Stimulated activated CD8-positive, alpha-beta memory T cell treated with anti-CD3 and anti-CD28 coated beads, Interleukin-7, amount 100 ng/mL, for 24 hours (primary cell): Measurements from ENCODE around the gene GREB1.

Experiments used
- DNase-seq: peaks from one replicate; pipeline ENCODE4 v3.0.0-alpha.2; 2020; ENCODE audit warnings: low read depth

Gene GREB1, protein sequence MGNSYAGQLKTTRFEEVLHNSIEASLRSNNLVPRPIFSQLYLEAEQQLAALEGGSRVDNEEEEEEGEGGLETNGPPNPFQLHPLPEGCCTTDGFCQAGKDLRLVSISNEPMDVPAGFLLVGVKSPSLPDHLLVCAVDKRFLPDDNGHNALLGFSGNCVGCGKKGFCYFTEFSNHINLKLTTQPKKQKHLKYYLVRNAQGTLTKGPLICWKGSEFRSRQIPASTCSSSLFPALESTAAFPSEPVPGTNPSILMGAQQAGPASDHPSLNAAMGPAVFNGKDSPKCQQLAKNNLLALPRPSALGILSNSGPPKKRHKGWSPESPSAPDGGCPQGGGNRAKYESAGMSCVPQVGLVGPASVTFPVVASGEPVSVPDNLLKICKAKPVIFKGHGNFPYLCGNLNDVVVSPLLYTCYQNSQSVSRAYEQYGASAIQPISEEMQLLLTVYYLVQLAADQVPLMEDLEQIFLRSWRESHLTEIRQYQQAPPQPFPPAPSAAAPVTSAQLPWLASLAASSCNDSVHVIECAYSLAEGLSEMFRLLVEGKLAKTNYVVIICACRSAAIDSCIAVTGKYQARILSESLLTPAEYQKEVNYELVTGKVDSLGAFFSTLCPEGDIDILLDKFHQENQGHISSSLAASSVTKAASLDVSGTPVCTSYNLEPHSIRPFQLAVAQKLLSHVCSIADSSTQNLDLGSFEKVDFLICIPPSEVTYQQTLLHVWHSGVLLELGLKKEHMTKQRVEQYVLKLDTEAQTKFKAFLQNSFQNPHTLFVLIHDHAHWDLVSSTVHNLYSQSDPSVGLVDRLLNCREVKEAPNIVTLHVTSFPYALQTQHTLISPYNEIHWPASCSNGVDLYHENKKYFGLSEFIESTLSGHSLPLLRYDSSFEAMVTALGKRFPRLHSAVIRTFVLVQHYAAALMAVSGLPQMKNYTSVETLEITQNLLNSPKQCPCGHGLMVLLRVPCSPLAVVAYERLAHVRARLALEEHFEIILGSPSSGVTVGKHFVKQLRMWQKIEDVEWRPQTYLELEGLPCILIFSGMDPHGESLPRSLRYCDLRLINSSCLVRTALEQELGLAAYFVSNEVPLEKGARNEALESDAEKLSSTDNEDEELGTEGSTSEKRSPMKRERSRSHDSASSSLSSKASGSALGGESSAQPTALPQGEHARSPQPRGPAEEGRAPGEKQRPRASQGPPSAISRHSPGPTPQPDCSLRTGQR (N-terminal part only)

DNA sequence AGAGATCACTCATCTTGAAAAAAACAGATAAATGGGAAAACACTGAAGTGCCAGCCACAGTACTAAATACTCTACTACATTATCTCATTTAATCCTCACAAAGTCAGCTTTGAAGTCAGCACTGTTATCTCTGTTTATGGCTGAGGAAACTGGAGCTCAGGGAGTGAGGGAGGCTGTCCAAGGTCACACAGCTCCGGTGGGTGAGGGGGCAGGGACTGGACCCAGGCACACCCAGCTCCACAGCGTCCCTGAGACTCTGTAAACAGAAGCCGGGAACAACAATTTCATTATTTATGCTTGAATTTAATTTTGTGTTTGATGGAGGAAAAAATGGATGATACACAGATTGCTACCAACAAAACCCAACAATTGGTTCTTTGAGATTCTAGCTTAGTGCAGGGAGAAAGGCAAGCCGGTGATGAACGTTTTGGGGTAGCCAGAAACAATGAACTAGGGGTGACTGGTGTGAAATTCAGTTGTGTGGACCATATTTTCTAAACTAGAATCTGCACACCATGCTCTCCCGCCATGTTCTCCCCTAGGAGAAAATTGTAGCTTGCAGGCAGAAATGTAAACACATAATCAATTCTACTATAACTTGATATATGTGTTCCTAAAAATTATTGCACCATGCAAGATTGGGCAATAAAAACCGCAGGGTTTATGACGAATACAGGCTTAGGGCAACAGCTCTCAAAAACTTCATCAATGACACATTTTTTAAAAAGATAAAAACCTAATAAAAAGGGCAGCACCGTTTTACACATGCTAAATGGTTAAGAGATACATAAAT lies at the start of gene GREB1:
TSS of gene GREB1 (plus strand) at position 768 of the 793 bp plus-strand sequence. CDS start 22,570 bp downstream, outside the sequence.
- no peak for DNase-seq

DNA sequence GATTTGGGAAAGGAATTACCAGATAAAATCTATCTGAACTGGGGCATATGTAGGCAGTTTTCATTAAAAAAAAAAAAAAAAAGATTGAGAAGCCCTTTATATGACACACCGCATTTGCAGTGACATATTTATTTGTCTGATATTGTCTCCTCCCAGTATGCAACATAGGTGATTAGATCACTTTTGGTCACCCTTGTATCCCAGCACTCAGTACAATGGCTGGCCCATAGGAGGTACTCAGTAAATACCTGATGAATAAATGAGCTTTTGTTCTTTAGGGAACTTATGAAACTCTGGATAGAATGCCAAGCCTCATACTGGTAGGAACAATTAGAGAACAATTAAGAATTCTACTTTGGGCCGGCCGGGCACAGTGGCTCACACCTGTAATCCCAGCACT lies 45.0 kb upstream of the GREB1 start:
- no peak for DNase-seq

- no peak for DNase-seq
Measured at GRCh38 chr2:11490194-11490593, 43.7 kb upstream of the GREB1 start.

GRCh38 chr2:11491348-11491933 lies 42.4 kb upstream of the GREB1 start:
- DNase-seq = no peak

DNA sequence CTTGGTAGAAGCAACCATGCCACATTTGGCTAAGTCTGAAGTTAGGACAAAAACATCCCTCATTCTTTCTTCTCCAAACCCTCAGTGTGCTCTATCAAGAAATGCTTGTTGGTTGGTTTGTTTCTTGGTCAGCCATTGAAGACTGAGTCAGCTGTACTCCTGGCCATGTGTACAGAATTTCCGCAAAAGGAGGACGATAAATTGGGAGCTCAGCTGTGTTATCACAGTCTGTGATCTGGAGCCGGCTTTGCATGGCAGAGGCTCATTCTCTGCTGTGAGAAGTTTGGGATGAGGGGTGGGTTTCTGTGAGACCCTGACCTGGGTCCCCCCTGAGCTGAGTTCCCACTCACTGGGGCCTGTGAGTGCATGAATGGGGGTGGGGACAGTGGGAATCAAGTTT lies 41.6 kb upstream of the GREB1 start:
- no peak for DNase-seq

GRCh38 chr2:11492720-11493119 lies 41.1 kb upstream of the GREB1 start:
- no peak for DNase-seq

DNA sequence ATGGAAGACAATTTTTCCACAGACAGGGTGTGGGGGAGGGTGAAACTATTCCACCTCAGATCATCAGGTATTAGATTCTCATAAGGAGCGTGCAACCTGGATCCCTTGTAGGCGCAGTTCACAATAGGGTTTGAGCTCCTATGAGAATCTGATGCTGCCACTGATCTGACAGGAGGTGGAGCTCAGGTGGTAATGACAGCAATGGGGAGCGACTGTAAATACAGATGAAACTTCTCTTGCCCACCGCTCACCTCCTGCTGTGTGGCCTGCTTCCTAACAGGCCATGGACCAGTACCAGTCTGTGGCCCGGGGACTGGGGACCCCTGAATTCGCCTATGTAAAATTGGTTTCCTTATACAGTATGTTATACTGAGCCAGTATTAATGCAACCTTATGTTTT lies 40.6 kb upstream of the GREB1 start:
- DNase-seq = no peak

DNA sequence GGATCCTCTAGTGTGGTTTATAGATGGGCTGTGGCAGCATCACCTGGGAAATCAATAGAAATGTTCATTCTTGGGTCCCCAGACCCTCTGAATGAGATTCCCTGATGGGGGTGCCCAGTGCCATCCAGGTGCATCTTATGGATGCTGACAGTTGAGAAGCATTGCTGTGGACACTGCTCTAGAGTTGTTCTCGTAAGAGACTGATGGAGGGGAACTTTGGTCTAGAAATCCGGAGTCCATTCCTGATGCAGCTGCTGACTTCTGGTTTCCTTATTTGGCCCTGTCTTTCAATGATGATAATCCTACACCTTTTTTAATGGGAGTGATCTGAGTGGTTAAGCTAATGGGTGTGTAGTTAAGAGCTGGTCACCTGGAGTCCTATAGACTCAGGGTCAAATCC lies 39.5 kb upstream of the GREB1 start:
- DNase-seq = no peak

DNA sequence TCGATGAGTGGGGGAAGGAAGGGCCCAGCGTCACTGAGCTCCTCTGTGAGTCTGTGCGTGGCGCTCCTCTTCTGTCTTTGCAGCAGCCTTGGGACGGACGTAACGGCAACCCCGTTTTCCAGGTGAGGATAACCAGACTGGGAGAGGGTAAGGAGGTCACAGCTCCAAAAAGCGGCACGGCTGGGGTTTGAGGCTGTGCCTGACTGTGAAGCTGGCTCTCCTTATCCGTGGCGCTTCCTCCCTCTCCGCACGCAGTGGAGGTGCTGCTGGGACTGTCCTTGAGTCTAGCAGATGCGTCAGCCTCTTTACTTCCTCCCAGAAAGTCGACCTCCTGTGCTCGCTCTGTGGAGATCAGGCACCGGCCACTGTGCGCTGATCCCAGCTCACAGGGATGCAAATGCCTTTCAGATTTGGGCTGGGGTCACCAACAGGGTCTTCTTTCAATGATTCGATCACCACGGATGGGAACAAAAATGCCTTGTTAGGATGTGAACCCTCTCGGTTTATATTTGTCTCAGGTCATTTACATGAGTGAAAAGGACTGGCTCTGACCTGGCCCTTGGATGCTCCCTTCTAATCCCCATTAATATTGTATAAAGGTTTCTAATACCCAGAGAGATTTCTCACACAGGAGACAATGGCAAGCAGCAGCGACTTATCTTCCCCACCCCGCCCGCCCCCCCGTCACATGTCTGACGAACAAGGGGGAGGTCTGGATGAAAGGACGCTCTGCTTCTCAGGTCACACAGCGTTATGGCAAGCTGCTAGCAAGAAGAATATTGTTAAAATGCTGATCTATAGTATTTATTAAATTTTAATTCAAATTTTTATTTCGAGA lies 37.8 kb upstream of the GREB1 start:
- DNase-seq = no peak

- no peak for DNase-seq
Measured at GRCh38 chr2:11498543-11499034, 35.3 kb upstream of the GREB1 start.

GRCh38 chr2:11499081-11499743 lies 34.6 kb upstream of the GREB1 start:
- no peak for DNase-seq

DNA sequence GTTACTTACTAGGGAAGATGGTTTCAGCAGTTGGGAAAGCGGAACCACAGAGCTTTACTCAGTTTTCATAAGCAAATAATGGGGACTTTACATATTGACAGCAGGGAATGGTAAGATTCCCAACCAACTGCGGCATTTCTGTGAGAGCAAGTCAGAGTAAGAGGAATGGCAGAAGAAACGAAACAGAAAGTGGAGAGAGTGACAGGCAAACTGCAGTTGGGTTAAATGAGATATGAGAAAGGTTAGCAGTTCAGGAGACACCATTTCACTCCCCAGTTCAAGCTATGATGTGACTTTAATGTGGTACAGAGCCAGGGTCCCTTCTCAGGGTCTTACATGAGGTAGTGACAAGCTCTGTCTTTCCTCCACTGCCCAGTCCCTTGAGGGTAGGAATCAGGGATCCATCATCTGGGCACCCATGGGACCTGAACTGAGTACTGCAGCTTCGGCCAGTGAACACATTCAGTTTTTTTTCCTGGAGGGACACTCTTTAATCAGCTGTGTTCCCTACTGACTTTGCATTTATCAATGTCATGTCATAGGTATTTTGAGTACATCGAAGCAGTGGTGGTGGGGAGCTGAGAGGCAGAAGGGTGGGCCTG lies 33.0 kb upstream of the GREB1 start:
- DNase-seq = no peak

DNA sequence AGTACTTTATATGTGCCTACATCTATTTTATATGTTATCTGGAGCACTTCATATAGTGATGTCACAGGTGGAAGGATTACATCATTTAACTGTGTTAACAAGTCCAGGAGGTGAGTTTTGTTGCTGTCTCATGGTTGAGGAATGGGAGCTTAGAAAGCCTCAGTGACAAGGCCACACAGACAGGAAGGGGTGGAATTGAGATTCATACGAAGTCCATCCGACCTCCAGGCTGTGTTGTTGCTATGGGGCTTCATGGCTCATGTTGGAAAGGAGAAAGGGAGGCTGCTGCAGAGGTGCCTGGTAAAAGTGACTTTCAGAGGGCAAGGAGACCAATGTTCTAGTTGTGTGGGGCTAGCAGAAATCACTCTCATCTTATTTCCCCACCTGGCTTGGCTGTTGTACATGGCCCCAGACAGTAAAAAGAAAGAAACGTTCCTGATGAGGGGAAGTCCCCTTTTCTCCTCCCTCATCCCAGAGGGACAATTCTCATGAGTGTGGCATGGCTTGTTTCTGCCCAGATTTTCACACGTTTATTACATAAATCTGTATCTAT lies 31.0 kb upstream of the GREB1 start:
- DNase-seq = no peak

- no peak for DNase-seq
Measured at GRCh38 chr2:11503354-11503927, 30.4 kb upstream of the GREB1 start.

DNA sequence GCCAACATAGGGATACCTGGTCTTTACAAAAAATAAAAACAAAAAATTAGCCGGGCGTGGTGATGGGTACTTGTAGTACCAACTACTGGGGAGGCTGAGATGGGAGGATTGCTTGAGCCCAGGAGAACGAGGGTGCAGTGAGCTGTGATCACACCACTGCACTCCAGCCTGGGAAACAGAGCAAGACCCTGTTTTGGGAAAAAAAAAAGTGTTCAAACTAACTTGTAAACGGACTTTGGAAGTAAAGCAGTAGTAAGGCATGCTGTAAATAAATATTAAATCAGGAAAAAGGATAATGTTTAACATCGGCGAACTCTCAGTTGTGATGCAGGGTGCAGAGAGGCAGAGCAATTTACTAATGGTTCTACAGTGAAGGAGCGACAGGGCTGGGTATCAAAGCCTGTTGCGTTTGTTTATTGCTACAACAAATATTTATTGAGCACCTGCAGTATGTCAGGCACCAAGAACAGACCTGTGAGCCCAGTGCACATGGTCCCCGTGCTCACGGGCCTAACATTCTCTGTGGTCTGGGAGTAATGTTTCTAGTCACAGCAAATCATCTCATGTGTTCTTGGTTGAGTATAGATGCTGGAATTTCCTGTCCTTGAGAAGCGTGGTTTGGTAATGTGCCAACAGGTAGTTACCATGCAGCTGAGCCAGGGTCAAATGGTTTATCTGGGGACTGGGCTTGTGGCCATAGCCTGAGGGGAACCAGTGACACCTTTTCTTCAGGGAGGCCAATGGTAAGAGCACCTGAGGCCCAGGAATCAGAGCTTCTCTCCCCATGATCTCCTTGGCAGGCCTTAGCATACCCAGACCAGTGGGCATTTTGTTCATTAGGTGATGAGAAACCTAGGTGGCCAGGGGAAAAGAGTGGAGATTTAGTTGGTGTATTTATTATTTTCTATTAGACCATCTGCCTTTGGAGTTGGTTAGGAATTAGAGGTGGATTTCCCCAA lies 27.9 kb upstream of the GREB1 start:
- DNase-seq = no peak

- DNase-seq = no peak
Measured at GRCh38 chr2:11506611-11506969, 27.3 kb upstream of the GREB1 start.

DNA sequence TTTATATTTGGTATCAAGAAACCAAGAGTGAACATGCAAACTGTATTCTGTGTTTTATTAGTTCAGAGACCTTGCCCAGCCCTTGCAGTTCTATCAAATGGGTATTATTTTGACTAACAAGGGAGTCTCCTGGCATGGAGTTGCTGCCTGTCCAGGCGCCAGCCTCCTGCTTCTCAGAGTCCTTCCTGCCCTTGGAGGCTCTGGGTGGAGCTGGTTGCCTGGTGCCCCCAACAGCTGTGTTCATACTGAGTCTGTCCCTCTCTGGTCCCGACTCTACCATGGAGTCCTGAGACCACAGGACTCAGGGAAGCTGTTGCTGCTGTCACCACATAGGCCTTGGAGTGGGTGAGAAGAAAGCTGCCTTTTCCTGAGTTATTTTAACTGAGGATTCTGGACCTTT lies 26.3 kb upstream of the GREB1 start:
- DNase-seq = no peak
